Measurements from ENCODE around the gene PLCL2. TPM values are rescaled to one million over a fixed set of nuclear protein-coding genes. Genes with fewer than 3 reads are reported as not detected.

Gene PLCL2
- total RNA-seq, 1 donor from 2014 or later = 2.5 TPM

DNA sequence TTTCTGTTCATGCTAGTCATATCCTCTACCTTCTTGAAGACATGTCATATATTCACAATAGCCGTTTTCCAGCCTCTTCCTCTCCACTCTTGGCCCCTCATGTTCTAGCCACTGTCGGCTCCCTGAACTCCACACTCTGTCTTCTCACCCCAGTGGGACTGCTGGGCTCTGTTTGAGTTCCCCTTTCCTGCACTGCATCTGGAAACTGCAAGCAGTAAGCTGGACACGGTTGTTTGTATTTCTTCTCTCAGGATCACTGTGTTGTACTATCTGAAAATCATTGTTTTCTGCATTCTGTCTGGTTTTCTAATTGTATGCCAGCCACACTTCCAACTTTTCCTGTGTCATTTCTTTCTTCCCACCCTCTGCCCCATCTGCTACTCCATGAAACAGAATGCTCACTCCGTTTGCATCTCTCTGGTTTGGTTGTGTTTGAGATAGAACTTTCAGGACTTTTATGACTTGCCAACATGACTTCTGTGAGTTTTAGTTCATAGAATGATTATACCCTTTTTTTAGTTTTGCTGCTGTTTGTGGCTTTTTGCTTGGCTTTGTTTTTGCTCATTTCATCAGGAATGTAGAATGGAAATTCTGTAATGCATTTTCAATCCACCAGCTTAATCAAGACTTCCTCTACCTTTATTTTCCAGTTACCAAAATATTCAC is 192.3 kb downstream of the PLCL2 start:
- no peaks in the 10 kb centered on the region for H3K36me3 ChIP-seq (ENCODE audit: control insufficient read depth, insufficient read depth, low read length)
- no peak overlapping the region for H3K4me3 ChIP-seq (ENCODE audit: low read depth, low read length)
- no peak for DNase-seq (ENCODE audit: low read depth)
- TF ChIP-seq, protein P1, sequence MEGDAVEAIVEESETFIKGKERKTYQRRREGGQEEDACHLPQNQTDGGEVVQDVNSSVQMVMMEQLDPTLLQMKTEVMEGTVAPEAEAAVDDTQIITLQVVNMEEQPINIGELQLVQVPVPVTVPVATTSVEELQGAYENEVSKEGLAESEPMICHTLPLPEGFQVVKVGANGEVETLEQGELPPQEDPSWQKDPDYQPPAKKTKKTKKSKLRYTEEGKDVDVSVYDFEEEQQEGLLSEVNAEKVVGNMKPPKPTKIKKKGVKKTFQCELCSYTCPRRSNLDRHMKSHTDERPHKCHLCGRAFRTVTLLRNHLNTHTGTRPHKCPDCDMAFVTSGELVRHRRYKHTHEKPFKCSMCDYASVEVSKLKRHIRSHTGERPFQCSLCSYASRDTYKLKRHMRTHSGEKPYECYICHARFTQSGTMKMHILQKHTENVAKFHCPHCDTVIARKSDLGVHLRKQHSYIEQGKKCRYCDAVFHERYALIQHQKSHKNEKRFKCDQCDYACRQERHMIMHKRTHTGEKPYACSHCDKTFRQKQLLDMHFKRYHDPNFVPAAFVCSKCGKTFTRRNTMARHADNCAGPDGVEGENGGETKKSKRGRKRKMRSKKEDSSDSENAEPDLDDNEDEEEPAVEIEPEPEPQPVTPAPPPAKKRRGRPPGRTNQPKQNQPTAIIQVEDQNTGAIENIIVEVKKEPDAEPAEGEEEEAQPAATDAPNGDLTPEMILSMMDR (IDR thresholded peaks at IDR 0.05; ENCODE audit: insufficient read depth, low read length, poor library complexity, severe bottlenecking) = no peak
- no peaks in the 10 kb centered on the region for H3K27me3 ChIP-seq (ENCODE audit: control insufficient read depth, insufficient read depth, low read length)

- TF ChIP-seq, protein P1 (IDR thresholded peaks at IDR 0.05; ENCODE audit: insufficient read depth, low read length, poor library complexity, severe bottlenecking) = no peak
- no peaks in the 10 kb centered on the region for H3K27me3 ChIP-seq (ENCODE audit: control insufficient read depth, insufficient read depth, low read length)
- no peak for DNase-seq (ENCODE audit: low read depth)
- H3K4me3 ChIP-seq (ENCODE audit: low read depth, low read length) = no peak overlapping the region
- no peaks in the 10 kb centered on the region for H3K36me3 ChIP-seq (ENCODE audit: control insufficient read depth, insufficient read depth, low read length)
Observed at GRCh38 chr3:17077606-17078005, 192.9 kb downstream of the PLCL2 start.

GRCh38 chr3:17078926-17079465 is 194.2 kb downstream of the PLCL2 start:
- H3K4me3 ChIP-seq (ENCODE audit: low read depth, low read length) = no peak overlapping the region
- H3K36me3 ChIP-seq (ENCODE audit: control insufficient read depth, insufficient read depth, low read length) = no peaks in the 10 kb centered on the region
- no peaks in the 10 kb centered on the region for H3K27me3 ChIP-seq (ENCODE audit: control insufficient read depth, insufficient read depth, low read length)
- TF ChIP-seq, protein P1 (IDR thresholded peaks at IDR 0.05; ENCODE audit: insufficient read depth, low read length, poor library complexity, severe bottlenecking) = no peak
- no peak for DNase-seq (ENCODE audit: low read depth)

- no peak for DNase-seq (ENCODE audit: low read depth)
- no peak overlapping the region for H3K4me3 ChIP-seq (ENCODE audit: low read depth, low read length)
- H3K27me3 ChIP-seq (ENCODE audit: control insufficient read depth, insufficient read depth, low read length) = no peaks in the 10 kb centered on the region
- TF ChIP-seq, protein P1 (IDR thresholded peaks at IDR 0.05; ENCODE audit: insufficient read depth, low read length, poor library complexity, severe bottlenecking) = no peak
- H3K36me3 ChIP-seq (ENCODE audit: control insufficient read depth, insufficient read depth, low read length) = no peaks in the 10 kb centered on the region
Observed at GRCh38 chr3:17079933-17080332, 195.2 kb downstream of the PLCL2 start.

DNA sequence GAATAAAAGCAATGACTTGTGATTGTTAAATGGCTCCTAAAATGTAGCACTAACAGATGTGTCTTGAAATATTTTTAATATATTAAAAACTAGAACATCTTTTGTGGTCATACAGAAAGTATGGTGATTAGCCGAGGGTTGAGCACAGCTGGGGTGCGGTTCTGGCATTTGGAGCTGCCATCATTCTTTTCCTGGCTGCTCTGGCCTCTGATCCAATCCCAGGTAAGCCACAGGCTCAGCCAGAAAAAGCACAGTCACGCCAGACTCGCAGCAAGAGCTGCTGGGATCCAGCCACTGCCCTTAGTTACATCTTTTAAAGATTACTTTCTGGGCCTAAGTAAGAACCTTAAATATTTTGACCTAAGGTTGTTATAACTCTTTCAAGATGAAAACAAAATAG is 196.8 kb downstream of the PLCL2 start:
- Histone ChIP-seq H3K36me3 (ENCODE audit: control insufficient read depth, insufficient read depth, low read length) (no peaks in the 10 kb centered on the region), H3K27me3 (ENCODE audit: control insufficient read depth, insufficient read depth, low read length) (no peaks in the 10 kb centered on the region), H3K4me3 (ENCODE audit: low read depth, low read length) (no peak overlapping the region)
- TF ChIP-seq, protein P1 (IDR thresholded peaks at IDR 0.05; ENCODE audit: insufficient read depth, low read length, poor library complexity, severe bottlenecking) = no peak
- no peak for DNase-seq (ENCODE audit: low read depth)

DNA sequence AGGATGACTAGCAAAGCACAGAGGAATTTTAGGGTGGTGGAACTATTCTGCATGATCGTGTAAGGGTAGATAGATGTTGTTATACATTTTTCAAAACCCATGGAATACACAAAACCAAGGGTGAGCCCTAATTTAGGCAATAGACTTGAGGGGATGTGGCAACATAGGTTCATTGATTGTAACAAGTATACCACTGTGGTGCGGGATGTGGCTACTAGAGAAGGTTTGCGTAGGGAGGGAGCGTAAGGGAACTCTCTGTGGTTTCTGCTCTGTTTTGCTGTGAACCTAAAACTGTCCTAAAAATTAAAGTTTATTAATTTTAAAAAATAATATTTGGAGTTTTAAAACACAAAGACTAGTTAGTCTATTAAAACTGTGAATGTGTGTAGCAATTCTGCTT is 202.8 kb downstream of the PLCL2 start:
- Histone ChIP-seq H3K4me3 (ENCODE audit: low read depth, low read length) (no peak overlapping the region), H3K27me3 (ENCODE audit: control insufficient read depth, insufficient read depth, low read length) (no peaks in the 10 kb centered on the region), H3K36me3 (ENCODE audit: control insufficient read depth, insufficient read depth, low read length) (no peaks in the 10 kb centered on the region)
- no peak for DNase-seq (ENCODE audit: low read depth)
- TF ChIP-seq, protein P1 (IDR thresholded peaks at IDR 0.05; ENCODE audit: insufficient read depth, low read length, poor library complexity, severe bottlenecking) = no peak
